Measurements from ENCODE around the gene TMEM19.

Gene TMEM19

DNA sequence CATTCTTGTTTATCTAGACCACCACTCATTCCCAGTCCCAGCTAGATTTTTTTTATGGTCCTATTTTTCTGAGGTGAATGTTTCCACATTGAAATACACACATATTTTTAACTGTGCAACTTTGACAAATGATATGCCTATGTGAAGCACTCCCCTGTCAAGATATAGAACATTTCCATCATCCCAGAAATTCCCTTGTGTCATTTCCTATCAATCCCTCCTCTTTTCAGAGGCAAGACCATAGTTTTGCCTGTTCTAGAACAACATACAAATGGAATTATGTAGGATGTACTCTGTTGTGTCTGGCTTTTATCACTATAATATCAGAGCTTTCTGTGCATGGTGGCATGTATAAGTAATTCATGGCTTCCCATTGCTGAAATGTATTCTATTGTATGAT is 32.7 kb downstream of the TMEM19 start:
- no peak for DNase-seq (ENCODE audit: low read depth in 2 of 2)

DNA sequence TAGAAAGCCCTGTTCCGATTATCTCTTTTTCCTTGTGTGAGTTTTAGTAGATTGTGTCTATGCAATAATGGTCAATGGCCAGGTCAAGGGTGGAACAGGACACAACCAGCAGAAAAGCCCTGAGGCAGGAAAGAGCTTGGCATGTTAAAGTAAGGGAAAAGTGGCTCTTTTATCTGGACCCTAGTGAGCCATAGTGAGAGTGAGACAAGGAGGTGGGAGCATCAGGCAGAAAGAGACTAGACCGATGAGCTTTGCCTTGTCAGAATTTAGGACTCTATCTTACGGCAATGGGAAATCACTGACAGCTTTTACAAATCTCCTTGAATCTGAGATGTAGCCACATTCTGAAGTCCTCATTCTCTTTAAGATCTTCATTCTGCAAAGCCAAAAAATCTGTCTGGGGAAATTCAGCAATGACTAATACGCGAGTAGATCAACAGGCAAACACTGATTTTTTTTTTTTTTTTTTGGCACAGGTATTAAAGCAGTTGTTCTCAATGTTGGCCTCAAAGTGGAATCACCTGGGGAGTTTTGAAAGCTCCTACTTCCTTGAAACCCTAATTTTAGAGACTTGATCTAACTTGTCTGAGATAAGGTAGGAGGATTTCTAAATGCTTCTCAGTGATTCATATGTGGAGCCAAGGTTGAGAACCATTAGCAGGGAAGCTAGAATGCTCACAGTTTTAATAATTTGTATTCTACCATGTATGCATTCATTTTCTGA is 33.9 kb downstream of the TMEM19 start:
- DNase-seq (ENCODE audit: low read depth in 2 of 2), result no peak

DNA sequence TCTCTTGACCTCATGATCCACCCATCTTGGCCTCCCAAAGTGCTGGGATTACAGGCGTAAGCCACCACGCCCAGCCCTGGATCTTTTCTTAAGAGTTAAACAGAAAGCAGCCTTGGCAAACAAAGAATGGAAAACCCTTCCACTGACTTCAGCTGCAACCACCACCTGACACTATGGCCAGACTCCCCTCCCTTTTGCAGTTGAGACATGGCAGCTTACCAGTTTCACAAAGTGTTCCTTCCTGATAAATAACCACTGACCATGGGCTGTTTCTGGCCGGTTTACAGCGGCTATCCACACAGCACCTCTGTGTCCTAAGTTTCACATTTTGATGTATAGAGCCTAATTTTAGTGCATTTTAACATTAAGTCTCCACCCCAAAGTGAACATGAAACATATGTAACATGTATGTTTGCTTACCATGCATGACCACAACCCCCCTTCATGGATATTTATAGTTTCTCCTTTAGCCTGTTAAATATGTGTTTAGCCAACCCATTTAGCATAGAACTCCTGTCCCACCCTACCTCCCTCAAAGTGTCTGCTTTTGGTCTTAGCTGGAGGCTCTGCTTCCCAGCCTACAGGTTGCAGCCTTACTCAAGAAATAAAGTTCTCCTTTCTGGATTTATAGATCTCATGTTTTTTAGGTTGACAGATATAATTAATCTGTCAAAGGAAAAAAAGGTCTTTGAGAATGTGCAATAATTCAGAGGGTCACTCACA is 36.1 kb downstream of the TMEM19 start:
- DNase-seq (ENCODE audit: low read depth in 2 of 2), result no peak

DNA sequence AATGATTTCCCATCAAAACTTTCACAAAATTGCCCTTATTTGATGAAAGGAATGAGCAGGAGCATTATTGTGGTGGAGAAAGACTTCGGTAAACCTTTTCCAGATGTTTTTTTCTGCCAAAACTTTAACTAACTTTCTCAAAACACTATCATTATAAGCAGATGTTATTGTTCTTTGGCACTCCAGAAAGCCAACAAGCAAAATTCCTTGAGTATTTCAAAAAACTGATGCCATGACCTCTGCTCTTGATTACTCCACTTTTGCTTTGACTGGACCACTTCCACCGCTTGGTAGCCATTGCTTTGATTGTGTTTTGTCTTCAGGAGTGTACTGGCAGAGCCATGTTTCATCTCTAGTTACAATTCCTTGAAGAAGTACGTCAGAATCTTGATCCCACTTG is 39.1 kb downstream of the TMEM19 start:
- no peak for DNase-seq (ENCODE audit: low read depth in 2 of 2)

DNA sequence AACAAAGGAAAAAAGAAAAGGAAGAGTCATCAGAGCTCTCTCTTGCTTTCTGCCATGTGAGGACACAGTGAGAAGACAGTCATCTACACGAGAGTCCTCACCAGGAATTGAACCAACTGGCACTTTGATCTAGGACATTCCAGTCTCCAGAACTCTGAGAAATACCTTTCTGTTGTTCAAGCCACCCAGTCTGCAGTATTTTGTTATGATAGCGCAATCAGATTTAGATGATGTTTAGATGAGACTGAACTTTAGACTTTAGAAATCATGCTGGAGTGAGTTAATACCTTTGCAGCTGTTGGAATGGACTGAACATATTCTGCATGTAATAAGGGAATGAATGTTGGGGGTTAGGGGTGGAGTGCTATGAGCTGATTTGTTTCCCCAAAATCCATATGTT is 40.7 kb downstream of the TMEM19 start:
- no peak for DNase-seq (ENCODE audit: low read depth in 2 of 2)

DNA sequence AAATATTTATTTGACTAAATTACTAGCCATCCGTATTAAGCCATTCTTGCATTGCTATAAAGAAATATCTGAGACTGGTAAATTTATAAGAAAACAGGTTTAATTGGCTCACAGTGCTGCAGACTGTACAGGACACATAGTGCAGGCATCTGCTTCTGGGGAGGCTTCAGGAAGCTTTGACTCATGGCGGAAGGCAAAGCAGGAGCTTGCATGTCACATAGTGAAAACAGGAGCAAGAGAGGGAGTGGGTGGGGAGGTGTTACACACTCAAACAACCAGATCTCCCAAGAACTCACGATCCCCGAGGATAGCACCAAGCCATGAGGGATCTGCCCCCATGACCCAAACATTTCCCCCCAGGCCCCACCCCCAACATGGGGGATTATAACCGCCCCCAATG is 42.1 kb downstream of the TMEM19 start:
- DNase-seq (ENCODE audit: low read depth in 2 of 2), result no peak

DNA sequence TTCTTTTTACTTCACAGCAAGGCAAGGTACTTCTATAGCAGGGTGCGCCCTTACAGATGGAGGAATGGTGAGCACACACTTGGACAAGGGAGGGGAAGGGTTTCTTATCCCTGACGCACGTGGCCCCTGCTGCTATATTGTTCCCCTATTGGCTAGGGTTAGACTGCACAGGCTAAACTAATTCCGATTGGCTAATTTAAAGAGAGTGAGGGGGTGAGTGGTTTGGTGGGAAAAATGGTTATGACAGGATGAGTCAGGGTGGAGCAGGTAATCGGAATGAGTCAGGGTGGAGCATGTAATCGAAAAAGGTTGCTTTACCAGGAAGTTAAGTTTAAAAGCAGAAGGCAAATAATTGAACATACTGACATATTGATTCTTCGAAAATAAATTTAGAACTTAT is 45.1 kb downstream of the TMEM19 start:
- no peak for DNase-seq (ENCODE audit: low read depth in 2 of 2)

DNA sequence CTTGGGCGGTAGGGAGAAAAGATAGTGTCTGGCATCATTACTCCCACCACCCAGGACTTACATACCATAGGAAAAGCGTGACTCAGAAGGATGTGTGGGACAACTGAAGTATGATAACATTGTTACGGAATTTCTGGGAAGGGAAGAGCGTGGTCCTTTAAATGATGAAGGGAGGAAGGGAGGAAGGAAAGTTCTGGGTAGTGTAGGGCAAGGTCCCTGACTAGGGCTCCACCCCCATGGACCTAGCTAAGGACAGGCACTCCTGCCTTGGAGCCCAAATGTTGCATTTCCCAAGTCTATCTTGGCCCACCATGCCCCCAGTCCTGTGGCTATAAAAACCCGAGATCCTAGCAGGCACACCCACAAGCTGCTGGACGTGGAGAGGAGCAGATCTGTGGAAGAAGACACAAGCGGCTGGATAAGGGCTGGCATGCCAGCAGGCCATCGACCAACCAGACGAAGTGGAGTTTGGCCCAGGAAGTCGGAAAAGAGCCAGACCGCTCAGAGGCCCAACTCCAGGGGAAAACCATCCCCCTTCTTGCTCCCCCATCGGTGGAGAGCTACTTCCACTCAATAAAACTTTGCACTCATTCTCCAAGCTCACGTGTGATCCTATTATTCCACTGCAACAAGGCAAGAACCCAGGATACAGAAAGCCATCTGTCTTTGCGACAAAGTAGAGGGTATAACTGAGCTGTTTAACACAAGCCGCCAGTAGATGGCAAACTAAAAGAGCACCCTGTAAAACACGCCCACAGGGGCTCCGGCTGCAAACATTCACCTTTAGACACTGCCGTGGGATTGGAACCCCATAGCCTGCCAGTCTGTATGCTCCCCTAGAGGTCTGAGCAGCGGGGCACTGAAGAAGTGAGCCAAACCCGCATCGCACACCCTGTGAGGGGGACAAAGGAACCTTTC is 45.8 kb downstream of the TMEM19 start:
- DNase-seq (ENCODE audit: low read depth in 2 of 2), result no peak

DNA sequence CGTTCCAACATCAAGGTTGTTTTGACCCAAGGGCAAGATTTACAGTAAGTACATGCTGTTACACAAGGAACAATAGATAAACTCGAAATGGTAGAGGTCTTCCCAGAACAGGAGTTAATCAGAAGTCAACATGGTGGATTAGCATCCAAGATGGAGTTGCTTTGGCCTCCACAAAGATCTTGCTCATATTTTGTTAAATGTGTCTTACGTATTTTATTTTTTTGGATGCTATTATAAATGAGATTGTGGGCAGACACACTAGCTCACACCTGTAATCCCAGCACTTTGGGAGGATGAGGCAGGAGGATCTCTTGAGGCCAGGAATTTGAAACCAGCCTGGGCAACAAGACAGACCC is 46.5 kb downstream of the TMEM19 start:
- DNase-seq (ENCODE audit: low read depth in 2 of 2), result no peak

DNA sequence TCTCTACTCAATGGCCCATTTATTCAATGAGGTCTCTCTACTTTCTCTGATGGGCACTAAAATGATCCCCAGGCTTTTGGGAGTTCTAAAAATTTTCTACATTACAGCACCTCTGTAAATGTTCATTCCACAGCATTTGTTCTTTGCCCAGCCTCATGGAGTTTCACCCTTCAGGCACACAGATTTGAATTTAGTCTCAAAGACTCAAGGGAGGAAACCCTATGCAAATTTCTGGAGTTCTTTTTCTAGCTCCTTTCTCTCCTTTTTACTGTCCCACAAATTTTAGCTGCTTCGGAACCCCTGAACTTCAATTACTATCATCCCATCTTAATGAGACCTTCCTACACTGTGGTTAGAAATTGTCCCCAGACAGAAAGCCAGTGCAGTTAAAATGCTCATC is 51.3 kb downstream of the TMEM19 start:
- DNase-seq (ENCODE audit: low read depth in 2 of 2), result no peak

DNA sequence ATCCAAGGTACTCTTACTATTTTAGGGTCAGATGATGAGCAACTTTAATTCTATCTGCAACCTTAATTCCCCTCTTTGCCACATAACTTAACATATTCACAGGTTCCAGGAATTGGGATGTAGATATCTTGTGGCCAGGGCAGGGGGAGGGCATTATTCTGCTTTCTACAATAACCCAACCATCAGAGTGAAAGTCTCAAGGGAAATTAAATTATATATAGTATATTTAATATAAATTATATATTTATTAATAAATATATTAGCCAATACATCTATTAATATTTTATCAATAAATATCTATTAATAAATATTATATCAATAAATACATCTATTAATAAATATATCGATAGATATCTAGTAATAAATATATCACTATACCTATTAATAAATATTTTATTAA is 57.1 kb downstream of the TMEM19 start:
- no peak for DNase-seq (ENCODE audit: low read depth in 2 of 2)

DNA sequence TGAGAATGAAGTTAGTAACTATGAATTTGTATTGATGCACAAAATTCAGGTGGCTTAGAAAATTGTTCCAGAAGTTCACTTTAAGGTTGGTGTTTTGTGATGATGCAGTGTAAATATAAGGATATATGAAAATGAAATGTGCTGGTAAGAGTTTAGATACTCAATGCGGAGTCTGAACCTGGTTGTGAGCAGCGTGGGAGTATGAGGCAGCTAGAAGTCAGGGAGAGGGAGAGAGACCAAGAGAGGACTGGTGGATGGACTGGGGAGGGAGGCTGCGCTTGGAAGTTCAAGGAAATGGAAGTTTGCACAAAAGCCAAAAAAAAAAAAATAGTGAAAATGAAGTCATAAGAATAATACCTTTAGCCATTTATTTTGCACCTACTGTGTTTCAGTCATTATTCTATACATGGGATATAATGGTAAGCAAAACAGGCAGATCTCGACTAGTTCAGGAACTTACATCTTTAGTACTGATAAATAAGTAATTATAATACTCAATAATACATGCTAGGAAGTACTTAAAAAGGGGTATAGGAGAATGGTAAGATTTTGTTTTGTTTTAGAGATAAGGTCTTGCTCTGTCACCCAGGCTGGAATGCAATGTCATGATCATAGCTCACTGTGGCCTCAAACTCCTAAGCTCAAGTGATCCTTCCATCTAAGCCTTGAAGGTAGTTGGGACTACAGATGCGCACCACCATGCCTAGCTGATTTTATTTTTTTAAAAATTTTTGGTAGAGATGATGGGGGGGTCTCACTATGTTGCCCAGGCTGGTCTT is 58.8 kb downstream of the TMEM19 start:
- no peak for DNase-seq (ENCODE audit: low read depth in 2 of 2)

DNA sequence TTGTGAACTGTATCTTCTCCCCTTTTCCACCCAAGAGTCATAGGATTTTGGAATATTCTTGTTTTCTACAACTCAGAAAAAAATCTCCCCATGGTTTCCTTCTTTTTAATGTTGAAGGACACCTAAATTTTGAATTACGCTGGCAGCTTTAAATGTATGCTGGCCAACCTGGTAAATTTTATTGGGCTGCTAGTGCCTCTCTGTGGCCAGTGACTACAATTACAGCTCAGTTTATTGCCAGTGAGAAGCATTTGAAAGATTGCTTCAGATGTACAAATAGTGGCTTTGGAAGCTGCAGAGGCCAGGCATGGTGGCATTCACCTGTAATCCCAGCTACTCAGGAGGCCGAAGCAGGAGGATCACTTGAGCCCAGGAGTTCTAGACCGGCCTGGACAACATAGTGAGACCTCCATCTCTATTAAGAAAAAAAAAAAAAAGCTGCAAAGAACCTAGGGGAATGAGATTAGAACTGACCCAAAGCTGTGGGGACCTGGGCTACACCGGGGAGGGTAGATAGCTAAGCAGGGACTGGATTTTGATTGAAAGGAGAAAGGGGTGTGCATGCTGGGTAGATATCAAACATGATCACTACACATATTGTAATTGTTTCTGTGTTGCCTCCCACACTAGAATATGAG is 61.2 kb downstream of the TMEM19 start:
- DNase-seq (ENCODE audit: low read depth in 2 of 2), result peak in 1 of 2 donors; percentile 18

DNA sequence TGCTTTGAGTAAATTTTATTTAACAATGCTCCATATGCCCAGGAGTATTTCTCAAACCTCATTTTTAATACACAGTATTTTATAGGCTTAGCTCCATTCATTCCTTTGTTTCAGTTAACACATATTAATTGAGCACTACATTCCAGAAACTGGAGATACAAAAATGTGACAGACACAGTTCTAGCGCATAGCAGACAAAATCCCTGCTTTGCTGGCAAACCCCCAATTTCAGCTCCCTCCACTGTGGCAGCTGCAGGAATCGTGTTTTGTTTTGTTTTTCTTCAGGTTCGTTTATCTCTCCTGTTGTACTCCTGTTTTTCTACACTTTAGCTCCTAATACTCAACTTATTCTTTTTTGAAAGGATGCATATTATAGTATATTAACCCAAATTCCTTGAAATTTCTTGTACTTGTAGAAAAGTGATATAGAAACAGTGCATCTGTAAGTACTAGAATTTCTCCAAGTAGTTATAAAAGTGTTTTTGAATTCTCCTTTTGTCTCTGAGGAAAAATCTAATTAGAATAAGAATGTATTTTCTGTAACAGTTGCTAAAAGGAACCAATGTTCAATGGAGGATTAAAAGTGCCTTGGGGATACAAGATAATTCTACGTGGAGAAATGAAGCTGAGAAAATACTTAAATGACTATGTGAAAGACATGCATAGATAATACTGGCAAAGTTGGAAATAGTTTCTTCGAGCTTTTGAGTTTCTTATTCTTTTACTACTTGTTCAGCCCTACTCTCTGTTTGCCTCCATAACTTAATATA is 62.4 kb downstream of the TMEM19 start:
- DNase-seq (ENCODE audit: low read depth in 2 of 2), result no peak

DNA sequence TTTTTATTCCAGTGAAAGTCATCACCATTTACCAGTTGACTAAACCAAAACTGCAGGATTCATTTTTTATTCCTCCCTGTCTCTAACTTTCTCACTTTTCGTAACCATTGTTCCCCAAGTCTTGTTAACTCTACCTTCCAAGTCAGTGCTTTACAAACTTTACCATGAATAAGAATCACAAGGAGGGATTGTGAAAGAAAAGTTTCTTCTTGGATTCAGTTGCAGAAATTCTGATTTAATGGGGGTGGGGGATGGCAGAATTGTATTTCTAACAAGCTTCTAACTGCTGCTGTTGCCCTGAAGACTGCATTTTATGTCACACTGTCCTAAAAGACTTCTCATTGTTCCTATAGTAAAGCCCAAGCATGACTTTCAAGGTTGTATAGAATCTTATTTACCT is 63.8 kb downstream of the TMEM19 start:
- no peak for DNase-seq (ENCODE audit: low read depth in 2 of 2)

DNA sequence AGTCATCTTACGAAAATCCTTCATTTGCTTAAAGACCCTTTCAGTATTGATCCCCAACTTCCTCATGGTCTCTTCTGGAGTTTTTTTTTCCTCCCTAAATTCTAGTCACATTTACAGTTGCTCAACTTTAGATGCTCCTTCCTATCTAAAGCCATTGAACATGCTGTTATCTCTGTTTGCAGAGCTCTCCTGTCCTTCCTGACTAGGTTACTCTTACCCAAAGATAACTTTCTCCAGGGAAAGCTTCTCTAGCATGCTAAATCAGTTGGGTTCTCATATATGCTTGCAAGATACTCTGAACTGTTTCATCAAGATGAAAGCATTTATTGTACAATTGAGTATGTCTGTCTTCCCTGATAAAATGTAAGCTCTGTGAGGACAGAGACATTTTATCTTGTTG is 67.0 kb downstream of the TMEM19 start:
- no peak for DNase-seq (ENCODE audit: low read depth in 2 of 2)

All from stimulated activated CD4-positive, alpha-beta T cell treated with anti-CD3 and anti-CD28 coated beads, Interleukin-1b, Interleukin-23, amount 100 ng/mL, for 1 hour (primary cell).